Measurements from ENCODE around the gene SLC25A44. TPM values are rescaled to one million over a fixed set of nuclear protein-coding genes. Genes with fewer than 3 reads are reported as not detected.

The SLC25A44 gene
- polyA plus RNA-seq, 1 donor from 2014 or later: 13.7 TPM

DNA sequence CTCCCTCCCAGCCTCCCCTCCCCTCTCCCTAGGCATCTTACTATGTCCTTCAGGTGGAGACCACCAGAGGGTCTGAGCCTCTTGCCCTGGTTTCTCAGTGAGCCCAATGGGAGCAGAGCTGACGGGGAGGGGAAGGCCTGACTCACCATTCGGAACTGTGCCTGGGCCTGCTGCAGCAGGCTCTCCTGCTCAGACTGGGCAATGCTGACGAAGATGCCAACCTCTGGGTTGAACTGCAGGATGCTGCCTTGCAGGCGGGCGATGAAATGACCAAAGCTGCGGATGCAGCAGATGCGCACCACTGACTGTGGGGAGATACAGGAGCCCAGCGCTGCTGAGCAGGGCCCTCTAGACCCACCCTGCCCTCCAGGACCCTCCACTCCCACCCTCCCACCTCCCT, 65.0 kb downstream of the SLC25A44 start:
- Histone ChIP-seq H4K20me1 (ENCODE audit: insufficient read depth) (no peaks in the 10 kb centered on the region), H2AFZ (ENCODE audit: low read depth, low read length) (no peak overlapping the region), H3F3A (ENCODE audit: insufficient read depth, low read length, poor library complexity, severe bottlenecking) (no peaks in the 10 kb centered on the region), H3K4me2 (ENCODE audit: low read length) (no peak overlapping the region), H3K79me2 (replicated peaks; ENCODE audit: insufficient read depth, low read length) (no peaks in the 10 kb centered on the region), H3K36me3 (ENCODE audit: insufficient read depth, low read length) (no peaks in the 10 kb centered on the region), H3K9ac (ENCODE audit: low read length) (no peak overlapping the region), H3K4me3 (ENCODE audit: low read length) (no peak overlapping the region), H3K27ac (ENCODE audit: low read length) (no peak overlapping the region), H3K9me3 (ENCODE audit: low read length) (no peaks in the 10 kb centered on the region), H3K9me2 (ENCODE audit: insufficient read depth, low read length) (no peaks in the 10 kb centered on the region), H3K27me3 (ENCODE audit: insufficient read depth, low read depth, low read length) (no peaks in the 10 kb centered on the region)
- TF ChIP-seq SMC3 (conservative IDR thresholded peaks at IDR 0.05; ENCODE audit: poor library complexity) (no peak), POLR2AphosphoS5 (IDR thresholded peaks at IDR 0.05) (no peak), RAD21 (conservative IDR thresholded peaks at IDR 0.05) (no peak), EP300 (conservative IDR thresholded peaks at IDR 0.05; ENCODE audit: poor library complexity, severe bottlenecking) (no peak), EZH2 (IDR thresholded peaks at IDR 0.05; ENCODE audit: borderline replicate concordance, insufficient read depth, low read length, poor library complexity, severe bottlenecking) (no peak), MXI1 (conservative IDR thresholded peaks at IDR 0.05; ENCODE audit: poor library complexity, severe bottlenecking) (no peak), TAF1 (IDR thresholded peaks at IDR 0.05; ENCODE audit: low read depth) (no peak)
- TF ChIP-seq, protein P1, sequence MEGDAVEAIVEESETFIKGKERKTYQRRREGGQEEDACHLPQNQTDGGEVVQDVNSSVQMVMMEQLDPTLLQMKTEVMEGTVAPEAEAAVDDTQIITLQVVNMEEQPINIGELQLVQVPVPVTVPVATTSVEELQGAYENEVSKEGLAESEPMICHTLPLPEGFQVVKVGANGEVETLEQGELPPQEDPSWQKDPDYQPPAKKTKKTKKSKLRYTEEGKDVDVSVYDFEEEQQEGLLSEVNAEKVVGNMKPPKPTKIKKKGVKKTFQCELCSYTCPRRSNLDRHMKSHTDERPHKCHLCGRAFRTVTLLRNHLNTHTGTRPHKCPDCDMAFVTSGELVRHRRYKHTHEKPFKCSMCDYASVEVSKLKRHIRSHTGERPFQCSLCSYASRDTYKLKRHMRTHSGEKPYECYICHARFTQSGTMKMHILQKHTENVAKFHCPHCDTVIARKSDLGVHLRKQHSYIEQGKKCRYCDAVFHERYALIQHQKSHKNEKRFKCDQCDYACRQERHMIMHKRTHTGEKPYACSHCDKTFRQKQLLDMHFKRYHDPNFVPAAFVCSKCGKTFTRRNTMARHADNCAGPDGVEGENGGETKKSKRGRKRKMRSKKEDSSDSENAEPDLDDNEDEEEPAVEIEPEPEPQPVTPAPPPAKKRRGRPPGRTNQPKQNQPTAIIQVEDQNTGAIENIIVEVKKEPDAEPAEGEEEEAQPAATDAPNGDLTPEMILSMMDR (IDR thresholded peaks at IDR 0.05; ENCODE audit: poor library complexity, severe bottlenecking): no peak
- TF ChIP-seq, protein P2, sequence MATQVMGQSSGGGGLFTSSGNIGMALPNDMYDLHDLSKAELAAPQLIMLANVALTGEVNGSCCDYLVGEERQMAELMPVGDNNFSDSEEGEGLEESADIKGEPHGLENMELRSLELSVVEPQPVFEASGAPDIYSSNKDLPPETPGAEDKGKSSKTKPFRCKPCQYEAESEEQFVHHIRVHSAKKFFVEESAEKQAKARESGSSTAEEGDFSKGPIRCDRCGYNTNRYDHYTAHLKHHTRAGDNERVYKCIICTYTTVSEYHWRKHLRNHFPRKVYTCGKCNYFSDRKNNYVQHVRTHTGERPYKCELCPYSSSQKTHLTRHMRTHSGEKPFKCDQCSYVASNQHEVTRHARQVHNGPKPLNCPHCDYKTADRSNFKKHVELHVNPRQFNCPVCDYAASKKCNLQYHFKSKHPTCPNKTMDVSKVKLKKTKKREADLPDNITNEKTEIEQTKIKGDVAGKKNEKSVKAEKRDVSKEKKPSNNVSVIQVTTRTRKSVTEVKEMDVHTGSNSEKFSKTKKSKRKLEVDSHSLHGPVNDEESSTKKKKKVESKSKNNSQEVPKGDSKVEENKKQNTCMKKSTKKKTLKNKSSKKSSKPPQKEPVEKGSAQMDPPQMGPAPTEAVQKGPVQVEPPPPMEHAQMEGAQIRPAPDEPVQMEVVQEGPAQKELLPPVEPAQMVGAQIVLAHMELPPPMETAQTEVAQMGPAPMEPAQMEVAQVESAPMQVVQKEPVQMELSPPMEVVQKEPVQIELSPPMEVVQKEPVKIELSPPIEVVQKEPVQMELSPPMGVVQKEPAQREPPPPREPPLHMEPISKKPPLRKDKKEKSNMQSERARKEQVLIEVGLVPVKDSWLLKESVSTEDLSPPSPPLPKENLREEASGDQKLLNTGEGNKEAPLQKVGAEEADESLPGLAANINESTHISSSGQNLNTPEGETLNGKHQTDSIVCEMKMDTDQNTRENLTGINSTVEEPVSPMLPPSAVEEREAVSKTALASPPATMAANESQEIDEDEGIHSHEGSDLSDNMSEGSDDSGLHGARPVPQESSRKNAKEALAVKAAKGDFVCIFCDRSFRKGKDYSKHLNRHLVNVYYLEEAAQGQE (IDR thresholded peaks at IDR 0.05; ENCODE audit: borderline replicate concordance): no peak

DNA sequence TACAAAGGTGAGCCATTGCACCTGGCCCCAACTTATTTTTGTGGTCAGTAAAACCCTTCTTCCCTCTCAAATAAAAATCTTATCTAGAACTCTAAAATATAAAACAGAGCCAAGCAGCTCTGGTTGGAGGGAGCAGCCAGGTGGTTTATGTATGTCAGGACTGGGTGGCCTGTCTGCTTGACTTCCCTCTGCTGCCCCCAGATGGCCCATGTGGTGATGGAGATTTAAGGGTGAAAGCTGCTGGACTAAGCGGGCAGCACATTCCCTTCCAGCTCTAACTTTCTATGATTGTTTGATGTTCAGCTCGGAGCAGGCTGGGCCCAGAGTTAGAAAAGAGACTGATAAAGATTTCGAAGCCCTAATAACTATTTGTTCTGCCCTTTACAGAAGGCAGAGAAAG, 65.9 kb downstream of the SLC25A44 start:
- TF ChIP-seq TAF1 (IDR thresholded peaks at IDR 0.05; ENCODE audit: low read depth) (no peak), MXI1 (conservative IDR thresholded peaks at IDR 0.05; ENCODE audit: poor library complexity, severe bottlenecking) (no peak)
- TF ChIP-seq, protein P2 (IDR thresholded peaks at IDR 0.05; ENCODE audit: borderline replicate concordance): no peak
- no peak overlapping the region for H3K27ac ChIP-seq (ENCODE audit: low read length)
- no peaks in the 10 kb centered on the region for H3K36me3 ChIP-seq (ENCODE audit: insufficient read depth, low read length)
- no peaks in the 10 kb centered on the region for H3K79me2 ChIP-seq (replicated peaks; ENCODE audit: insufficient read depth, low read length)
- no peaks in the 10 kb centered on the region for H3K9me3 ChIP-seq (ENCODE audit: low read length)
- no peak overlapping the region for H3K4me2 ChIP-seq (ENCODE audit: low read length)
- no peaks in the 10 kb centered on the region for H3K27me3 ChIP-seq (ENCODE audit: insufficient read depth, low read depth, low read length)
- no peaks in the 10 kb centered on the region for H3F3A ChIP-seq (ENCODE audit: insufficient read depth, low read length, poor library complexity, severe bottlenecking)
- no peaks in the 10 kb centered on the region for H4K20me1 ChIP-seq (ENCODE audit: insufficient read depth)
- no peak overlapping the region for H3K4me3 ChIP-seq (ENCODE audit: low read length)
- H3K9me2 ChIP-seq (ENCODE audit: insufficient read depth, low read length): no peaks in the 10 kb centered on the region
- H2AFZ ChIP-seq (ENCODE audit: low read depth, low read length): no peak overlapping the region
- no peak overlapping the region for H3K9ac ChIP-seq (ENCODE audit: low read length)
